ENCODE results near the gene OR2M2. TPM values are rescaled to one million over a fixed set of nuclear protein-coding genes. Genes with fewer than 3 reads are reported as not detected.

OR2M2 gene
- polyA plus RNA-seq, 1 donor, result not detected

Other genes starting within 250 kb of the OR2M2 start
- gene OR2AJ1, start 249.9 kb upstream of the OR2M2 start, polyA plus RNA-seq (ENCODE audit: insufficient read length), result not detected
- gene OR2L8, start 226.0 kb upstream of the OR2M2 start, polyA plus RNA-seq (ENCODE audit: insufficient read length), result not detected
- gene OR2AK2, start 209.6 kb upstream of the OR2M2 start, polyA plus RNA-seq (ENCODE audit: insufficient read length), result not detected
- not detected for gene OR2L5, start 161.2 kb upstream of the OR2M2 start, polyA plus RNA-seq (ENCODE audit: insufficient read length)
- 0.13 TPM for gene OR2L2, start 144.8 kb upstream of the OR2M2 start, polyA plus RNA-seq (ENCODE audit: insufficient read length)
- not detected for gene OR2L3, start 128.0 kb upstream of the OR2M2 start, polyA plus RNA-seq (ENCODE audit: insufficient read length)
- gene OR2L13, start 79.6 kb upstream of the OR2M2 start, polyA plus RNA-seq (ENCODE audit: insufficient read length), result not detected
- gene OR2M5, start 29.7 kb upstream of the OR2M2 start, polyA plus RNA-seq (ENCODE audit: insufficient read length), result not detected
- 0.08 TPM for gene OR2M3, start 22.4 kb downstream of the OR2M2 start, polyA plus RNA-seq (ENCODE audit: insufficient read length)
- 0.07 TPM for gene OR2M4, start 56.6 kb downstream of the OR2M2 start, polyA plus RNA-seq (ENCODE audit: insufficient read length)
- gene OR2T33, start 103.2 kb downstream of the OR2M2 start, polyA plus RNA-seq (ENCODE audit: insufficient read length), result not detected
- gene OR2T12, start 128.6 kb downstream of the OR2M2 start, polyA plus RNA-seq (ENCODE audit: insufficient read length), result 0.07 TPM
- gene OR2M7, start 149.7 kb downstream of the OR2M2 start, polyA plus RNA-seq (ENCODE audit: insufficient read length), result not detected
- gene OR14C36, start 174.0 kb downstream of the OR2M2 start, polyA plus RNA-seq (ENCODE audit: insufficient read length), result not detected
- not detected for gene OR2T4, start 186.8 kb downstream of the OR2M2 start, polyA plus RNA-seq (ENCODE audit: insufficient read length)
- gene OR2T6, start 200.9 kb downstream of the OR2M2 start, polyA plus RNA-seq (ENCODE audit: insufficient read length), result not detected
- not detected for gene OR2T1, start 228.2 kb downstream of the OR2M2 start, polyA plus RNA-seq (ENCODE audit: insufficient read length)